Measurements from ENCODE around the gene RALBP1.

GRCh38 chr18:9569178-9569577, 93.9 kb downstream of the RALBP1 start:
- TF ChIP-seq CTCF (IDR thresholded peaks at IDR 0.05) (no peak), POLR2A (IDR thresholded peaks at IDR 0.05) (no peak)
